Adipose tissue (tissue), 3 donors: Measurements from ENCODE around the gene SH2D6. TPM values are rescaled to one million over a fixed set of nuclear protein-coding genes. Genes with fewer than 3 reads are reported as not detected.
A peak's percentile ranks its signal among the peaks of the same experiment; 100 is the strongest.
"Not testable (repeated sequence)": the region's sequence is repeated elsewhere in the genome, so short reads cannot be mapped to it uniquely, and the experiment has no call there.

Source experiments
- H3K27ac ChIP-seq: one replicate; pipeline ENCODE4 v1.5.1; 2013; ENCODE audit warnings: low read depth, low read length
- WGBS, 3 donors: extraction: QIAGEN DNeasy Blood & Tissue Kit; methylation state at CpG; one replicate each; pipeline ENCODE4 v1.1.7; 2013; 5-methylcytosine and 5-hydroxymethylcytosine counted together
- polyA plus RNA-seq, 3 donors: library from polyadenylated mRNA; stranded (reverse); fragments of 200-250 nt; gene quantifications; one replicate each; pipeline ENCODE4 v1.2.3, GENCODE V29; 2013
- donor health status: healthy with polysubstance abuse.
- donor health status: Bipolar disorder and iron deficiency.
- donor health status: healthy.

SH2D6 gene
- under 1 TPM in 2 of 3 donors, not detected in 1; 0.40 to 0.89 TPM for polyA plus RNA-seq

DNA sequence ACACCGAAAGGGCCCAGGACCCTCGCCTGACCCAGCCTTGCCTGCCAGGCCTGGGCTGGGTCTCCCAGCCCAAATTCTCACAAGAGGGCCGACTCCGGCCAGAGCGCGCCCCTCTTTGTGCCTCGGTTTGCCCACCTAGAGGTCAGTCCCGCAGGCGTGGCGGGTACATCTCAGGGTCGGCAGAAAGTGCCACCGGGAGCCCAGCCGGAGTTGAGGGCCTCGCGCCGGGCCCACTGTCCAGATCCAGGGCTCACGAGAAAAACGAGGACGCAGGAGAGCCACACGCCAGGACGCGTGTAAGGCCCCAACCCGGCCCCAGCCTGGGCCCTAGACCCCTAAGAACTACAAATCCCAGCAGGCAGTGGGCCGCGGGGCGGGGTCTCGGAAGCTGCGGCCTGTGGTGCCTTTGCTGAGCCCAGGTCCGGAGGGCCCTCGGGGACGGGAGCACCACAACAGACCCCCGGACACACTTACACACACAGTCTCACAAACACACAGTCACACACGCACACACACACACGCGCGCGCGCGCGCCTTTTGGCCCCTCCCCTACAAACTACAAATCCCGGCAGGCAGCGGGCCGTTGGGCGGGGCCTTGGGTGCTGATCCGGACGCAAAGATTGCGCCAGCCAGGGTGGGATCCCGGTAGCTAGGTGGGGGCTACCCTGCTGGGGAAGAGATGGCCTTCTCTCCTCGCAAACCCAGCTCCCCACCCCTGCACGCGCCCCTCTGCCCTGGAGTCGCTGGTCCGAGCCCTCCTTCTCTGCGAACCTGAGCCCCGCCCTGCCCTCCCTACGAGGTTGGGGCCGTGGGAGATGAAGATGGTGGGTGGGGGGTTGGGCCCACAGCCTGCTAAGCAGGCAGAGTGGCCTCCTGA is at the start of gene SH2D6:
Gene SH2D6 (plus strand): TSS at position 583 of the 877 bp plus-strand sequence. CDS start 10,752 bp downstream, outside the sequence.
- 15 to 19% (median 16%) methylated on average over 54 to 57 of the region's 57 CpGs for WGBS, 3 donors
- H3K27ac ChIP-seq, result peak within 1 kb of the TSS; percentile 11

DNA sequence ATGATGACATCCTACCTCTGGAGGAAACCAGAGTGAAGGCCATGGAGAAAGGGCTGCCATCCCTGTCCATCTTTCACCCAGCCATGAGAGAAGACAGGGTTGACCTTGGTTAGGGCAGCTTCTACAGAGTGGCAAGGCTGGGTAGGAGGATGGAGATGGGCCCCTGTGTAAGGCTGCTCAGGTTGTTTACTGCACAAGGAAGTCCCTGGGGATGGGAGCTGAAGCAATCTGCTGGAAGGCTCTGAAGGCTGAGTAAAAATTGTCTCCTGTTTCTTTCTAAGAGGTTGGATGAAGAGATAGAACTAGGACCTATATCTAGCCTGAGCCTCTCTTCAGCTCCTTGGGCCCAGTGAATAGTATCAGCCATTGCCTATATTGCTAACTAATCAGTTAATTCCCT is 49.6 kb upstream of the SH2D6 start:
- H3K27ac ChIP-seq, result no peak overlapping the region

DNA sequence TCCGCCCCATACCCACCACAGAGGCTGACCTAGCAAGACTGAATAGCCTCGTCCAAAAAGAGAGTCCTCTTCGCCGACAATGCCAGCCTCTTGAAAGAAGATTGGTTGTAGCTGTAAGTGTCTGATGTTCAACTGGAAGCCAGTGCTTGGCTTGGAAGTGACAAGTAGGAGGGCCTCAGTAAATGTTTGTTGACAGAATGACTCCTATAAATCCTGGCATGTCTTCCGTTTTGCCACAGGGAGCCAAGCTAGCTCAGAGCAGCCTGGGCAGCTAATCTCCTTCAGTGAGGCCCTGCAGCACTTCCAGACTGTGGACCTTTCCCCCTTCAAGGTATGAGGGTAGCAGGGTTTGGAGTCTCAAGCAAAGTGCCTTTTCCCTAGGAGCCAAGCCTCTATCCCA is 49.0 kb upstream of the SH2D6 start:
- 81 to 90% (median 82%) methylated on average over 5 of the region's 5 CpGs for WGBS, 3 donors
- no peak overlapping the region for H3K27ac ChIP-seq

DNA sequence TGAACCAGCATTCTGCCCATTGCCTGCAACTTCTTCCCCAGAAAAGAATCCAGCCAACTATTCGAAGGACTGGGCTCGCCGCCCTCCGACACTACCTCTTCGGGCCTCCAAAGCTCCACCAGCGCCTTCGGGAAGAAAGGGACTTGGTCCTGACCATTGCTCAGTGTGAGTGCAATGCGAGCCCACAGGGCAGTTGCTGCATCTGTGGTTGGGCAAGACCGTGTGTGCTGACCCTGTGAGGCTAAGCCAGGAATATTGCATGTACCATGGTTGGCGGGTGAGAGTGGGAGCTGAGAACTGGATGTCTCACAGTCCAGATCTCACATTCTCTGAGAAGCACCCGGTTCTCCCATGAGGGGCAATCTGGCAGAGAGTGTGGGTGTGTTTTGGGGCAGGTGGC is 47.5 kb upstream of the SH2D6 start:
- WGBS, 3 donors, result 77 to 92% (median 83%) methylated on average over 11 of the region's 11 CpGs
- no peak overlapping the region for H3K27ac ChIP-seq

DNA sequence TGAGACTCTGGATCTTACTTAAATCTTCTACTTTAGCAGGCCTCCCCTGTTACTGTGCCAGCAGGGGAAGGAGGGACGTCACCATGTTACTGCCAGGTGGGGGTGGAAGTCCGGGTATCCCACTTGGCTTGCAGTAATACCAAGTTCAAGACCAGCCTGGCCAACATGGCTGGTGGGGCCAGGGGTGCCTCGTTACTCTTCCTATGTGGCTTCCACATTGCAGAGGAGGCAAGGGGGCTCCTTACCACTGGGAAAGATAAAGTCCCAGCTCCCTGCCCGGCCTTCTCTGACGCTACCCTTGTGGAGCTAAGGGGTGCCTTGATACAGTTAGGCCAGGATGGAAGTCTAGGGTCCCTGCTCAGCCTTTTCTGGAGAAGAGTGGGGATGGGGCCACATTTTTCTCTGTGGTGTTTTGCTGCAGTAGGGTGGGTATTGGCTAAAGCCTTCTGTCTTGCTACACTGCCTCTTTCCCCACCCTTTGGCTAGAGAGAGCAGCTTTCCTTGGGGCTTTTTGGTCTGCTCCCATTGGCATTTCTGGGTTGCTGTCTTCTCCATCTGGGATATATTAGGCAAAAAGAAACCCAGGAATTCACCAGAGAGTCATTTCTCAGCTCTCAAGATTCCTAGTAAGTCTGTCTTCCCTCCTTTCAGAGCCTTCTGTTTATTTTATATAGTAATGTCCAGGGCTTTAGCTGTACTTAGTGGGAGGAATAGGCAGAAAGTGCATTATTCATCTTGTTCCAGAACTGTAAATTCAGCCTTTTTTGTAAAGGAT is 42.0 kb upstream of the SH2D6 start:
- H3K27ac ChIP-seq, result no peak overlapping the region
- 91 to 95% (median 92%) methylated on average over 5 of the region's 5 CpGs for WGBS, 3 donors

DNA sequence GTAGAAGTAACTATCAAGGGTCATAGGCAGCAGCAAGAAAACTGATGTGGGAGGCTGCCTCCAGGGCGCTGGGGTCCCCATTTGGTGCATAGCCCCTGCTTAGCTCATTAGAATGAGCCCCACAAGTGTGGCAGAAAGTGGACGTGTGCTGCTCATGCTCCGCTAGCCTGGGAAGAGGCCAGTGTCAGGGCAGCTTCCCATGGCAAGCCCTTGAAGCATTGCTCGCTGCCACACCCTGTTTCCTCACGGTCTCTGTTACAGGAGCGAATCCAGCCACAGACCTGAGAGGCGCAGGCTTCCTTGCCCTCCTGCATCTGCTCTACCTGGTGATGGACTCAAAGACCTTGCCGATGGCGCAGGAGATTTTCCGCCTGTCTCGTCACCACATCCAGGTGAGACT is 41.4 kb upstream of the SH2D6 start:
- no peak overlapping the region for H3K27ac ChIP-seq
- 82 to 88% (median 88%) methylated on average over 11 of the region's 11 CpGs for WGBS, 3 donors

DNA sequence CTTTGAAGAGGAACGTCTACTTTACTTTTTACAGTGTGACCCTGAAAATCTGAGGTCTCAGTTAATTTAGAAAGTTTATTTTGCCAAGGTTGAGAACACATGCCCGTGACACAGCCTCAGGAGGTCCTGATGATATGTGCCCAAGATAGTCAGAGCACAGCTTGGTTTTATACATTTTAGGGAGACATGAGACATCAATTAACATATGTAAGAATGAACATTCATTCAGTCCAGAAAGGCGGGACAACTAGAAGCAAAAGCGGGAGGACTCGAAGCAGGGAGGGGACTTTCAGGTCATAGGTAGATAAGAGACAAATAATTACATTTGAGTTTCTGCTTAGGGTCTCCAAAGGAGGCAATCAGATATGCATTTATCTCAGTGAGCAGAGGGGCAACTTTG is 40.3 kb upstream of the SH2D6 start:
- 83 to 94% (median 92%) methylated on average over 5 of the region's 5 CpGs for WGBS, 3 donors
- no peak overlapping the region for H3K27ac ChIP-seq

DNA sequence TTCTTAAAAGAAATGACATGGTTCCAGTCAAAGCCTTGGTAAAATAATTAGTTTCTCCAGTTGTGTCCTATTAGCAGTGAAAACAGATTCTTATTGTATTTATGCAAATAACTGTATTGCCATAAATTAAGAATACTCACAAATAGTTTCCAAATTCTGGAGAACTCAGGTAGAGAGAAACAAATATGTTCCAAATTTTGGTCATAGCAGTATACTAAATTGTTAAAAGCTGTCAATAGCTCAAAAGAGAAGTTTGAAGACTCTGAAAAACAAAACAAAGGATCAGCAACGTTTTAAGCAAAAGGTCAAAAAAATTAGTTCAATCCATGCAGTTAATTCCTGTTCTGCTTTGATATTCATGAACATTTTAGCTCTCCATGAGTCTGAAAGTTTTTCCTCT is 38.5 kb upstream of the SH2D6 start:
- H3K27ac ChIP-seq, result no peak overlapping the region
- WGBS, 3 donors, result 81 to 87% (median 83%) methylated on average over 1 of the region's 1 CpG

DNA sequence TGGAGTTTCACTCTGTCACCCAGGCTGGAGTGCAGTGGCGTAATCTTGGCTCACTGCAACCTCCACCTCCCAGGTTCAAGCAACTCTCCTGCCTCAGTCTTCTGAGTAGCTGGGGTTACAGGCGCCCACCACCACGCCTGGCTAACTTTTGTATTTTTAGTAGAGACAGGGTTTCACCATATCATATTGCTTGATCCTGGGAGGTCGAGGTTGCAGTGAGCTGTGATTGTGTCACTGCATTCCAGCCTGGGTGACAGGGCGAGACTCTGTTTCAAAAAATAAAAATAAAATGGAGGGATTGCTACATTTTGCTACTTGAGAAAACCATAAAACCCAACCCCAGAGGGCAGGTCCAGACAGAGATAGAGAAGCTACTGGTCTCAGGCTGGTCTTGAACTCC is 35.4 kb upstream of the SH2D6 start:
- 79 to 98% (median 81%) methylated on average over 5 of the region's 5 CpGs for WGBS, 3 donors
- not testable (repeated sequence) for H3K27ac ChIP-seq

DNA sequence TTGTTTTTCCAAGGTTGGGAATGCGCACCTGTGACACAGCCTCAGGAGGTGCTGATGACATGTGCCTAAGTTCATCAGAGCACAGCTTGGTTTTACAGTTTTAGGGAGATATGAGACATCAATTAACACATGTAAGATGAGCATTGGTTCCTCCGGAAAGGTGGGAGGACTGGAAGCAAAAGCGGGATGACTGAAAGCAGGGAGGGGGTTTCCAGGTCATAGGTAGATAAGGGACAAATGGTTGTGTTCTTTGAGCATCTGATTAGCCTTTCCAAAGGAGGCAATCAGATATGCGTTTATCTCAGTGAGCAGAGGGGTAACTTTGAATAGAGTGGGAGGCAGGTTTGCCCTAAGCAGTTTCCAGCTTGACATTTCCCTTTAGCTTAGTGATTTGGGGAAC is 34.7 kb upstream of the SH2D6 start:
- no peak overlapping the region for H3K27ac ChIP-seq
- WGBS, 3 donors, result 72 to 86% (median 82%) methylated on average over 4 of the region's 4 CpGs

DNA sequence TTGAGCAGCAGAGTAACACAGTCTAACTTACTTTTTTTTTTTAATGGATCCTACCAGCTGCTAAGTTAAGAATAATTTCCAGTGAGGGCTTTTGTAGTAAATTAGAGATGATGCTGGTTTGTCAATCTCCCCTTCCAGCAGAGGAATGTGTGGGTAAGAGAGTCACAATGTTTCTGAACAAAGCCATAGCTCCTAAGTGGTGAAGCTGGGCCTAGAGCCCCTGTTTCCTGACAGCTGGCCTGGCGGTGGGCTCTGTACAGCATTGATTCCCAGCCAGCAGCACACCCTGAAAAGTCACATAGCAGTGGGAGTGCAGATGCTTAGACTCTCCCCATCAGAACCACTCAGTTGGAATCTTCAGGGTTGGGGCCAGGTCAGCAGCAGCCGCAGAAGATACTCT is 32.8 kb upstream of the SH2D6 start:
- 76 to 88% (median 80%) methylated on average over 2 of the region's 2 CpGs for WGBS, 3 donors
- no peak overlapping the region for H3K27ac ChIP-seq

DNA sequence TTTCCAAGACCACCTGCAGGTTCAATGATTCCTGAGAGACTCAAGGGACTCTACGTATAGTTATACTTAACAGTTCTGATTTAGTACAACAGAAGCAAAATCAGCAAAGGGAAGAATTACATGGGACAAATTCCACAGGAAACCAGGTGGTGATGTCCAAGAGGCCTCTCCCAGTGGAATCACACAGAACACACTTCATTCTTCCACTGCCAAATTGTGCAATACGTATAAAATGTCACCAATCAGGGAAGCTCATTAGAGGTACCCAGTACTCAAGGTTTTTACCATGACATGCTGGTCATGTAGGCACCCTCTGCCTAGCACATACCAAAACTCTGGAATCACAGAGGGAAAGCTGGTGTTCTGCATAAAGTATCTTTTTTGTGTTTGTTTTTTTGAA is 30.8 kb upstream of the SH2D6 start:
- 82 to 88% (median 84%) methylated on average over 2 of the region's 2 CpGs for WGBS, 3 donors
- no peak overlapping the region for H3K27ac ChIP-seq

DNA sequence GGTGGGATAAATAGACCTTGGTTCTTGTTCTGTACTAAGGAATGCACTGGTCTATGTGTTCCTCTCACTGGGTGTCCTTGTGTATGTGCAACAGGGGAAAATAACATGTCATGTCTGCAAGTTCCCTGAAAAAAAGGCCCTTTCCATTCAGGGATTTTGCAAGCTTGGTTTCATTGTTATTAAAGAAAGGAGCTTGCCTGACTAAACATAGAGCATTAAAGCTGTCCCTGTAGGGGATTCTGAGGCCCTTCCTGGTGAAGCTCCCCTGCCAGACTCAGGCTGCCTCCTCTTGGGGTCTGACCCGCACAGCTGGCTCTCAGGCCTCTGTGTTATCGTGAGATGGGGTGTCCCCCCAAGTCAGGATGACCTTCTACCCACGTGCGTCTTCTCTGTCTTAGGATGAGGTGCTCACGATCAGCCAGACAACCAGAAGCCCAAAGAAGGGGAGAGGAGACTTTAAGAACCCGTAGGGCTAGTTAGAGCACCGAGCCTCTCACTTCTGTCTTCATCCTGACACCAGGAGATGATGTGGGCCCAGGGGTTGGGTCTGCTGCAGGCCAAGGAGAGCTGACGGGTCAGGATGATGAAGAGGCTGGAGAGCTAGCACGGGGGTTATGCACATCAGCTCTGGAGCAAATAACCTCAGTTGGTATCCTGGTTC is 29.5 kb upstream of the SH2D6 start:
- no peak overlapping the region for H3K27ac ChIP-seq
- WGBS, 3 donors, result 84 to 87% (median 86%) methylated on average over 9 of the region's 9 CpGs

DNA sequence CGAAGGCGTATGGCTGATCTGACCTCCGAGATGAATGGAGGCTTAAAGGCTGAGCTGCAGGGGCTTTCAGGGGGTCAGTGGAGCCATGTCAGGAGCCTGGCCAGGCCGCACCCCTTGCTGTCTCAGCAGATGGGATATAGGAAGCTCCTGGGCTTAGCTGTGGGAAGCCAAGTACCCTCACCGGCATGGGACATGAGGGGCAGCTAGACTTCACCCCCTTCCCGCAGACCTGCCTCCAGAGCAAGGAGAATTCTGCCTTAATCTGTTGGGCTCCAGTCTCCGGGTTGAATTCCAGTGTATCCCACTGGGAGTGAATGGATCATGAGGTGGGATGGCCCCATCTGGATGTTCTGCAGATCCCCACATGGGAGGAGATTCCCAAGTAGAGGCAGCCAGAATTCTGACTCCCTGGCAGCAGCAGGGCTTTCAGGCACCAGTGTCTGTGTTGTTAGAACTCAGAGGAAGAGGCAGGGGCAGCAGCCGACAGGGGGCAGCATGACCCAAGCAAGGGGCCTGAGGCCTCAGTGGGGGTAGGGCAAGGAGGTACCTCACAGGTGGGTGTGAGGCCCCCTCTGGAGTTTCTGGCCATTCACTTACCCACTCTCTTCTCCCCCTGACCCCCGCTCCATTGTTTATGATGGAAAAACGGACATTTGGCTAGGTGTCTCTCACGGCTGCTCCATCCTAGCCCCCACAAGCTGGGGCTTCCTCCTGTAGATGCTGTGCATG is 27.4 kb upstream of the SH2D6 start:
- WGBS, 3 donors, result 78 to 83% (median 80%) methylated on average over 11 of the region's 11 CpGs
- H3K27ac ChIP-seq, result no peak overlapping the region

DNA sequence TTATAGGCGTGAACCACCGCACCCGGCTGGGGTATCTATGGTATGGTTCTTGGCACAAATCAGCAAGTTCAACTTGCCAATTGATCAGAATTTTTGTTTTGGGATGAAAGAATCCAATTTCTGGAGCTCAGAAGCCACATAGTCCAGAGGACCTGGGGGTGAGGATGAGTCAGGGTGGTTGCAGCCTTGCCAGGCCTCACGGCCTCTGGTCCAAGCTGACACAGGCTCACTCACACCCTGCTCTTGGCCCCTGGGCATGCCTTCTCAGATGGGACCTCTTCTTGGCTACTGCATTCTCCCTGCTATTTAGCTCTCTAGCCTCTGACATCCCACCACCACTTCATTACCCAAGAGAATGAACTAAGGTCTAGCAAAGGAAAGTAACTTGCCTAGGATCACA is 24.7 kb upstream of the SH2D6 start:
- 81 to 100% (median 92%) methylated on average over 4 of the region's 4 CpGs for WGBS, 3 donors

DNA sequence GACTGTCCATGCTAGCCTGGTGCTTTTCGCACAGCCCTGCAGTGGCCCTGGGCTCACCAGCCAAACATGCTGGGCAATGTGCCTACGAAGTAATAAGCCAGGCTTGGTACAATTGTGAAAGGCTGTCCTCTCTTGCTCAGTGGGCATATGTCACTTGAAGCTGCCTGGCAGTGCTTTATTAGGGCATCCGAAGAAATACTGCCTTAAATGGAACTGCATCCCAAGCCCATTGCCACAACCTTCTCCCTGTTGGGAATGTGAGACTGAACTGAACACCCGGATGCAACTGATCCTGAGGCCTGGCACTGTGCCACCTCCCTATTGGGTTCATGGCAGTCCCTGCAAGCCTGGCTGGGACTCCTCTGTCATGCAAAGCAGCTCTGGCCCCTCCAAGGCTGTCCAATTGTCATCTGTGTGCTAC is 24.2 kb upstream of the SH2D6 start:
- 78 to 83% (median 83%) methylated on average over 4 of the region's 4 CpGs for WGBS, 3 donors
- H3K27ac ChIP-seq, result no peak overlapping the region

More for the DNA sequence above, 24.7 kb upstream of the SH2D6 start:
- no peak overlapping the region for H3K27ac ChIP-seq

DNA sequence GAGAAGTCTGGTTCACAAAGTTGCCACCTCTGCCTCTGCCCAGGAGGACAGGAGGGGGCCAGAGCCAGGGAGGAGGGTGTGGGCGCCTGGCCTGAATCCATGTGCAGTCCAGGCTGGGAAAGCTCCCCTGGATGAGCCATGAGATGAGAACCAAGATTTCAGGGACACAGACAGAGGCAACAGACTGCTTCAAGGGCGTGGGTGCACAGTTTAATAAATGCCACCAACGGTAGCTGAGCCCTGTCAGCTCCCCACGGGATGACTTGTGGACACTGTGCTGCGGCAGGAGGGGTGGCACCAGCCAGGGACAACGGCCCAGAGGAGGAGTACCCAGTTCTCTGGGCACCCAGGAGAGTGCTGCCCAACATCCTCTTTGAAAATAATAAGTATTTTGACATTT is 23.5 kb upstream of the SH2D6 start:
- H3K27ac ChIP-seq, result no peak overlapping the region
- 83 to 87% (median 83%) methylated on average over 6 of the region's 6 CpGs for WGBS, 3 donors

DNA sequence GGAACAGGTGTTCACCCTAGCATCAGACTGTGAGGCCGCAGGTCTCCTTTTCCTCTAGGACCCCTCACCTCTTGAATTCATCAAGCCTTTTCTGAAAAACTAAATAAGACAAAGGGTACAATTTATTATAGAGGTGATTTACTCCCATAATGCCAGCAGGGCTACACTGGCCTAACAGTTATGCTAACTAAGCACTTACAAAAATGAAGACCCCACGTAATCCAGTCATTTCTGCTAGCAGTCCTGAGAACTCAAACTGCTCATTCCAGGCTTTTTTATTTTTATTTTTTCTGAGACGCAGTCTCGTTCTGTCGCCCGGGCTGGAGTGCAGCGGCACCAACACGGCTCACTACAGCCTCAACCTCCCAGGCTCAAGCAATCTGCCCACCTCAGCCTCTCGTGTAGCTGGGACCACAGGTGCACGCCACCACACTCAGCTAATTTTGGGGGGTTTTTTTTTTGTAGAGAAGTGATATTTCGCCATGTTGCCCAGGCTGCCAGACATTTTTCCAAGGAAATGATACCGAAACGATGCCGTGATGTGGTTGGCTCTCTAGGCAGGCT is 22.5 kb upstream of the SH2D6 start:
- no peak overlapping the region for H3K27ac ChIP-seq
- WGBS, 3 donors, result 90 to 94% (median 94%) methylated on average over 14 of the region's 14 CpGs
